Measurements from ENCODE around the gene ATP2C1. TPM values are rescaled to one million over a fixed set of nuclear protein-coding genes. Genes with fewer than 3 reads are reported as not detected.

ATP2C1 gene, protein sequence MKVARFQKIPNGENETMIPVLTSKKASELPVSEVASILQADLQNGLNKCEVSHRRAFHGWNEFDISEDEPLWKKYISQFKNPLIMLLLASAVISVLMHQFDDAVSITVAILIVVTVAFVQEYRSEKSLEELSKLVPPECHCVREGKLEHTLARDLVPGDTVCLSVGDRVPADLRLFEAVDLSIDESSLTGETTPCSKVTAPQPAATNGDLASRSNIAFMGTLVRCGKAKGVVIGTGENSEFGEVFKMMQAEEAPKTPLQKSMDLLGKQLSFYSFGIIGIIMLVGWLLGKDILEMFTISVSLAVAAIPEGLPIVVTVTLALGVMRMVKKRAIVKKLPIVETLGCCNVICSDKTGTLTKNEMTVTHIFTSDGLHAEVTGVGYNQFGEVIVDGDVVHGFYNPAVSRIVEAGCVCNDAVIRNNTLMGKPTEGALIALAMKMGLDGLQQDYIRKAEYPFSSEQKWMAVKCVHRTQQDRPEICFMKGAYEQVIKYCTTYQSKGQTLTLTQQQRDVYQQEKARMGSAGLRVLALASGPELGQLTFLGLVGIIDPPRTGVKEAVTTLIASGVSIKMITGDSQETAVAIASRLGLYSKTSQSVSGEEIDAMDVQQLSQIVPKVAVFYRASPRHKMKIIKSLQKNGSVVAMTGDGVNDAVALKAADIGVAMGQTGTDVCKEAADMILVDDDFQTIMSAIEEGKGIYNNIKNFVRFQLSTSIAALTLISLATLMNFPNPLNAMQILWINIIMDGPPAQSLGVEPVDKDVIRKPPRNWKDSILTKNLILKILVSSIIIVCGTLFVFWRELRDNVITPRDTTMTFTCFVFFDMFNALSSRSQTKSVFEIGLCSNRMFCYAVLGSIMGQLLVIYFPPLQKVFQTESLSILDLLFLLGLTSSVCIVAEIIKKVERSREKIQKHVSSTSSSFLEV
- 142 TPM for total RNA-seq
- long read RNA-seq, full-length matches to known transcripts, result 248 of 353 reads
- long read RNA-seq, partial matches to known transcripts, result 29 of 353 reads
- long read RNA-seq, other reads (novel, unspliced or antisense), result 76 of 353 reads

DNA sequence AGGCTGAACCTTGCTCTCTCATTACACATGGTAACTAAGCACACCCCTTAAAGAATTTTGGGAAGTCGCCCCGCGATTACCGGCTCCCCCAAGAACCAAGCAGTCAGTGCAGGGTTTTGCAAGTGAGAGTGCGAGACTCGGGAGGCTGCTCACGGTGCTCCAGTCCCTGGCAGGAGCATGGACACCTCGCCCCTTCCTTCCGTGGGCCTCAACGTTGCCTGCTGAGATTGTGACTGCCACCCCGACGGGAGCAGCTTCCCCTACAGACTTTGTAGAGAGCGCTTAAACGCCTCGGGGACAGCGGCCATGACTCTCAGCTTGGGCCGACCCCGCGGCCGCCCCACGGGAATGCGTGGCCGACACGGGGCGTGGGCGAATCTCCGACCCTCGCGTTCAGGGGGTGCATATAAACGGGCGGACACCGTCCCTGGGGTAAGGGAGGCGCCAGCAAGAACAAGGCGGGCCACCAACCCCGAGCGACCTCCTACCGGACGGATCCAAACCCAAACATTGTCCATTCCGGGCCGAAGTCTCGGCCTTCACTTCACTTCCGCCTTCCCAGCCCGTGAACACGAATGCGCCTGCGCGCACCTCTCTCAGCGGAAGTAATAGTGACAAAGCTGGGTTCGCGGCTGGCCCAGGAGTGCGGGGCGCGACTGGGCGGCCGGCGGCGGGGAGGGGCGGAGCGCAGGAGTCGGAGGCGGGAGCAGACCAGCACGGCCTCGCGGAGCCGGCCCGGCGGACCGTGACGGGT is at the start of gene ATP2C1:
Gene ATP2C1 (plus strand): TSS at position 709 of the 754 bp plus-strand sequence. CDS start 686 bp downstream, outside the sequence.
- no peaks in the 10 kb centered on the region for H3K9me3 ChIP-seq
- TF ChIP-seq, protein P1, sequence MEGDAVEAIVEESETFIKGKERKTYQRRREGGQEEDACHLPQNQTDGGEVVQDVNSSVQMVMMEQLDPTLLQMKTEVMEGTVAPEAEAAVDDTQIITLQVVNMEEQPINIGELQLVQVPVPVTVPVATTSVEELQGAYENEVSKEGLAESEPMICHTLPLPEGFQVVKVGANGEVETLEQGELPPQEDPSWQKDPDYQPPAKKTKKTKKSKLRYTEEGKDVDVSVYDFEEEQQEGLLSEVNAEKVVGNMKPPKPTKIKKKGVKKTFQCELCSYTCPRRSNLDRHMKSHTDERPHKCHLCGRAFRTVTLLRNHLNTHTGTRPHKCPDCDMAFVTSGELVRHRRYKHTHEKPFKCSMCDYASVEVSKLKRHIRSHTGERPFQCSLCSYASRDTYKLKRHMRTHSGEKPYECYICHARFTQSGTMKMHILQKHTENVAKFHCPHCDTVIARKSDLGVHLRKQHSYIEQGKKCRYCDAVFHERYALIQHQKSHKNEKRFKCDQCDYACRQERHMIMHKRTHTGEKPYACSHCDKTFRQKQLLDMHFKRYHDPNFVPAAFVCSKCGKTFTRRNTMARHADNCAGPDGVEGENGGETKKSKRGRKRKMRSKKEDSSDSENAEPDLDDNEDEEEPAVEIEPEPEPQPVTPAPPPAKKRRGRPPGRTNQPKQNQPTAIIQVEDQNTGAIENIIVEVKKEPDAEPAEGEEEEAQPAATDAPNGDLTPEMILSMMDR (IDR thresholded peaks at IDR 0.05), result no peak
- H3K27ac ChIP-seq, result peak within 1 kb of the TSS; percentile 98
- peak within 1 kb of the TSS; percentile 91 for H3K4me3 ChIP-seq
- H3K36me3 ChIP-seq, result no peaks in the 10 kb centered on the region
- no peaks in the 10 kb centered on the region for H3K27me3 ChIP-seq
- DNase-seq (peak; percentile 98), ATAC-seq (peak; percentile 98)
- H3K4me1 ChIP-seq, result peaks cover 17% of the 10 kb centered on the region
- intact Hi-C loops (cut with DNase I), result loop anchor here (10.0 kb wide), 1 partner anchor 129 kb away; no protein-coding TSS in a partner anchor

DNA sequence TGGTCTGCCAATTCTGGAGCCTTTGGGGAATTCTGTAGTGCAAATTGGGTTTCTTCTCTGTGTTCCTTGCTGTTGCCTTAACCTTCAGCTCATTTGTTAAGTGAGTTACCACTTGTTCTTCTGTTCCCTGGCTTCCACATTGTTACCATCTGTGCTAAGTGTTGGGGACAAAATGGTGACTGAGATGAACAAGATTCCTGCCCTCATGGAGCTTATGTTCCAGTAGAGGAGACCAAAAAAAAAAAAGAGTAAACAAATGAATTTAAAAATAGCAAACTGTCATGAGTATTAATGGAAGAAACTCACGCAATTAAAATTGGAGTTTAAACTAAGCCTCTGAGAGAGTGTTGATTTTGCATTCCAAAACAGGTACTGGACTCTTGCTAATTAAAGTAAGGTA is 49.4 kb upstream of the ATP2C1 start:
- Histone ChIP-seq H3K36me3 (no peaks in the 10 kb centered on the region), H3K27me3 (no peaks in the 10 kb centered on the region), H3K4me3 (no peak overlapping the region), H3K4me1 (peaks cover 8% of the 10 kb centered on the region), H3K9me3 (no peaks in the 10 kb centered on the region), H3K27ac (no peak overlapping the region)
- DNase-seq (no peak), ATAC-seq (no peak)
- intact Hi-C loops (cut with DNase I), result no loop called here
- TF ChIP-seq, protein P1 (IDR thresholded peaks at IDR 0.05), result no peak

DNA sequence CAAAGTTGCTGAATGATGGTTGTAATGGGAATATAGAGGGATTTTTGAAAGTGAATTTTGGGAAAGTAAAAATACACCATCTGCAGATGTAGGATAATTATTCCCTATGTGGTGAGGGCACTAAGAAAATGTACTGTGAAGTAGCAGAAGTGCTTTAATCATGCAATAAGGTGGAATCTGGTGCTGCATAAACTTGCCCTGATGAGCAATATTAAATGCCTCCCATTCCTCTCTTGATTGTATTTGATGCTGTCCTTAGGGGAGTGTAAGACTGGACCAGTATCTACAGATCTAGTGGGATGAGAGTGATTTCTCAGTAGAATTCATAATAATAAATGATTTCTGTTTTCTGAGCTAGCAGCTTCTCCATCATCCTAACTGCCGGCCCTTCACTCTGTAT is 47.7 kb upstream of the ATP2C1 start:
- ATAC-seq, result no peak
- DNase-seq, result no peak
- no peak overlapping the region for H3K4me3 ChIP-seq
- intact Hi-C loops (cut with DNase I), result no loop called here
- H3K27me3 ChIP-seq, result no peaks in the 10 kb centered on the region
- no peaks in the 10 kb centered on the region for H3K9me3 ChIP-seq
- no peaks in the 10 kb centered on the region for H3K36me3 ChIP-seq
- TF ChIP-seq, protein P1 (IDR thresholded peaks at IDR 0.05), result no peak
- H3K4me1 ChIP-seq, result peaks cover 17% of the 10 kb centered on the region
- no peak overlapping the region for H3K27ac ChIP-seq

DNA sequence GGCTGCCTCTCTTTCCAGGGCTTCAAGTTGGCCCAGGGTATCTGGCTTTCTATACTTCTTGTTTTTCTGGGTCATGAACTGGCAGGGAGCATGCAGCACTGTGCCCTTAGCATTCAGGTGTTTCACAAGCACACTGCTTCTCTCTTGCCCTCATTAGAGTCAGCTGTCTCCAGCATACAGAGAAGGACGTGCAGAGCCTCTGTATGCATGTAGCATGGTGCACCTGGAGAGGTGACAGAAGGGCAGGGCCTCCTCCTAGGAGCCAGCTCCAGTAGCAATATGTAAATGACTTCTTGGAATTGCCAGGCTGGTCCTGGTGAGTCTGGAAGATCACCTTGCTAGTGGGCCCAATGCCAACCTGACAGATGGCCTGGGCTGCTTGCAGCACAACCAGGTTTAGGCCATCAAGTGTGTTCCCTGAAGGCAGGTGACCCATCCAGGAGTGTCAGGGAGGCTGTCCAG is 44.8 kb upstream of the ATP2C1 start:
- Histone ChIP-seq H3K4me1 (peaks cover 17% of the 10 kb centered on the region), H3K27me3 (no peaks in the 10 kb centered on the region), H3K9me3 (no peaks in the 10 kb centered on the region), H3K4me3 (no peak overlapping the region), H3K36me3 (no peaks in the 10 kb centered on the region), H3K27ac (peak overlapping the region; percentile 79)
- peak; percentile 86 for ATAC-seq
- TF ChIP-seq, protein P1 (IDR thresholded peaks at IDR 0.05), result no peak
- intact Hi-C loops (cut with DNase I), result no loop called here
- peak; percentile 70 for DNase-seq
